ENCODE results near the gene CNOT1. TPM values are rescaled to one million over a fixed set of nuclear protein-coding genes. Genes with fewer than 3 reads are reported as not detected.
A peak's percentile ranks its signal among the peaks of the same experiment; 100 is the strongest.

The CNOT1 gene
- 100 to 1,000 TPM in 5 of 6 donors, 10 to 100 TPM in 1; 78.9 to 158 (median 151) TPM for total RNA-seq

DNA sequence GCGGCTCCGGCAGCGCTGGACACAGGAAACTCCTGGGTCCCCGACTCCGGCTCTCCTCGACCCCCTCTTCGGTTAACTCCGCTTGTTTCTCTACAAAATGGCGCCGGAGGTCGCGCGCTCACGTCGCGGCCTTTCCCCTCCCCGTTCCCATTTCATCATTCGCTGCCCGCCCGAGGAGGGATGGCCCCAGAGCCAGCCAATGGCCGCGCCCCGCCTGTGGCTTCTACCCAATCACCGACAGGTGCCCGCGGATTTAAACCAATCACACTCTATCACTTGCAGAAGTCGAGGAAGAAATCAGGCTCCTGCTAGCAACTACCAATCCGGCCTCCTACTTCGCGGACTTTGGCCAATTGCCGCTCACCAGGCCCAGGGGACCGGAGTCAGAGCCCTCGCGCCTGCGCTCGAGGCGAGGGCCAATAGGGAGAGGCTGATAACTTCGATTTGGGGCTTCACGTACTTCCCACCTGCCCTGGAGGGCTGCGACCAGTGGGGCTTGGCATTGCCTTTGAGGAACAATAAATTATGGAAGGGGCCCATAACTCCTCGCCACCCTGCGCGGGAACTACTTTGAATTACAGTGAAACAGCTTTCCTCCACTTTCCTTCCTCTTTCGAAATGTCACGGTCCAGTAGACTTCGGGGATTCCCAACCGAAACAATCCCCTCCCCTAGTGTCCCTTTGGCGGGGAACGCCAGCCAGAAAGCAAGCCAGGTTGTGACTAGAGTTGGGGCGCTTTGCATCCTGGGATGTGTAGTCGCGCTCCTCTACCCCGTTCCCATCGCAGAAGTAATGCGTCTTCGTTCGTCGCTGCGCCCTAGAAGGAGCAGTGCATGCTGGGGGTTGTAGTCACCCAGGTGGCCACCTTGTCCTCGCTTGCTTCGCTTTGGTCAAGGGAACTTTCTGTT is at the start of gene CNOT1:
TSS of gene CNOT1 (minus strand) at position 94 of the 908 bp plus-strand sequence. CDS start 30,489 bp downstream, outside the sequence.
- ATAC-seq (ENCODE audit: low FRiP score in 2 of 2) (peak; percentile 96 to 99), DNase-seq (peak; percentile 98)
- 0% methylated on average over 44 to 59 of the region's 61 CpGs for WGBS, 2 donors
- Histone ChIP-seq H3K27ac (peak within 1 kb of the TSS; percentile 95 to 100 (median 98)), H3K4me3 (peak within 1 kb of the TSS; percentile 81 to 91 (median 88)), H3K4me1 (peaks cover 20 to 32% (median 25%) of the 10 kb centered on the region in 4 donors), H3K9me3 (no peaks in the 10 kb centered on the region), H3K36me3 (peaks cover 0 to 4% (median 0%) of the 10 kb centered on the region in 4 donors), H3K27me3 (no peaks in the 10 kb centered on the region)
- TF ChIP-seq EP300 (IDR thresholded peaks at IDR 0.05): peak in 1 of 4 donors; percentile 39
- peak; percentile 82 to 88 for TF ChIP-seq POLR2AphosphoS5 (IDR thresholded peaks at IDR 0.05)
- peak in 3 of 4 donors; percentile 39 to 84 (median 82) for TF ChIP-seq POLR2A (IDR thresholded peaks at IDR 0.05)
- TF ChIP-seq, protein P1, sequence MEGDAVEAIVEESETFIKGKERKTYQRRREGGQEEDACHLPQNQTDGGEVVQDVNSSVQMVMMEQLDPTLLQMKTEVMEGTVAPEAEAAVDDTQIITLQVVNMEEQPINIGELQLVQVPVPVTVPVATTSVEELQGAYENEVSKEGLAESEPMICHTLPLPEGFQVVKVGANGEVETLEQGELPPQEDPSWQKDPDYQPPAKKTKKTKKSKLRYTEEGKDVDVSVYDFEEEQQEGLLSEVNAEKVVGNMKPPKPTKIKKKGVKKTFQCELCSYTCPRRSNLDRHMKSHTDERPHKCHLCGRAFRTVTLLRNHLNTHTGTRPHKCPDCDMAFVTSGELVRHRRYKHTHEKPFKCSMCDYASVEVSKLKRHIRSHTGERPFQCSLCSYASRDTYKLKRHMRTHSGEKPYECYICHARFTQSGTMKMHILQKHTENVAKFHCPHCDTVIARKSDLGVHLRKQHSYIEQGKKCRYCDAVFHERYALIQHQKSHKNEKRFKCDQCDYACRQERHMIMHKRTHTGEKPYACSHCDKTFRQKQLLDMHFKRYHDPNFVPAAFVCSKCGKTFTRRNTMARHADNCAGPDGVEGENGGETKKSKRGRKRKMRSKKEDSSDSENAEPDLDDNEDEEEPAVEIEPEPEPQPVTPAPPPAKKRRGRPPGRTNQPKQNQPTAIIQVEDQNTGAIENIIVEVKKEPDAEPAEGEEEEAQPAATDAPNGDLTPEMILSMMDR (IDR thresholded peaks at IDR 0.05): peak in 1 of 6 experiments; percentile 31

DNA sequence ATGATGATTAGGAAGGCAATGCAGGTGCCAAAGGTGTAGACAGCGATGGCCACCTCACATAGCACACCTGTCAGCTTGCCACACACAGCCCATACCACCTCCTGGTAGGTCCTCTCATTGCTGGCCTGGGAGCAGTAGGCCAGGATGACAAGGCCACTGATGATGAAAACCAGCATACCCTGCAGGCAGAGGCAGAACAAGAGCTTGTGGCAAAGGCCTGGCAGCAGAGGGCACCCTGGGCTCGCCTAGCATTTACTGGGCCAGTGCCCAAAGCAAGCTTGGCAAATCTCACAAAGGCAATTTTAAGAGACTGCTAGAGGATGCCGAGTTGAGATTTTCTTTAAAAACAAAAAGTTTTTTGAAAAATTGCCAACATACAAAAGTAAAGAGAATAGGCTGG is 49.1 kb upstream of the CNOT1 start:
- H3K9me3 ChIP-seq: no peaks in the 10 kb centered on the region
- TF ChIP-seq, protein P1 (IDR thresholded peaks at IDR 0.05): no peak
- no peak for TF ChIP-seq POLR2A (IDR thresholded peaks at IDR 0.05)
- no peak overlapping the region for H3K4me3 ChIP-seq
- peaks cover 0 to 48% (median 19%) of the 10 kb centered on the region in 4 donors for H3K36me3 ChIP-seq
- no peak for ATAC-seq (ENCODE audit: low FRiP score in 2 of 2)
- WGBS, 2 donors: 77 to 89% methylated on average over 3 of the region's 3 CpGs
- DNase-seq: no peak
- peaks cover 5 to 10% (median 8%) of the 10 kb centered on the region in 4 donors for H3K4me1 ChIP-seq
- H3K27me3 ChIP-seq: no peaks in the 10 kb centered on the region
- H3K27ac ChIP-seq: no peak overlapping the region

- Histone ChIP-seq H3K4me3 (no peak overlapping the region), H3K9me3 (no peaks in the 10 kb centered on the region), H3K27ac (no peak overlapping the region), H3K27me3 (no peaks in the 10 kb centered on the region), H3K4me1 (peaks cover under 1 to 5% (median 4%) of the 10 kb centered on the region in 4 donors), H3K36me3 (peaks cover 0 to 48% (median 19%) of the 10 kb centered on the region in 4 donors)
- WGBS, 2 donors: 93 to 94% methylated on average over 4 of the region's 4 CpGs
- DNase-seq (no peak), ATAC-seq (ENCODE audit: low FRiP score in 2 of 2) (no peak)
- TF ChIP-seq POLR2A (IDR thresholded peaks at IDR 0.05) (no peak), POLR2AphosphoS5 (IDR thresholded peaks at IDR 0.05) (no peak), EP300 (IDR thresholded peaks at IDR 0.05) (no peak)
- TF ChIP-seq, protein P1 (IDR thresholded peaks at IDR 0.05): no peak
Observed at GRCh38 chr16:58678269-58678668, 48.6 kb upstream of the CNOT1 start.

DNA sequence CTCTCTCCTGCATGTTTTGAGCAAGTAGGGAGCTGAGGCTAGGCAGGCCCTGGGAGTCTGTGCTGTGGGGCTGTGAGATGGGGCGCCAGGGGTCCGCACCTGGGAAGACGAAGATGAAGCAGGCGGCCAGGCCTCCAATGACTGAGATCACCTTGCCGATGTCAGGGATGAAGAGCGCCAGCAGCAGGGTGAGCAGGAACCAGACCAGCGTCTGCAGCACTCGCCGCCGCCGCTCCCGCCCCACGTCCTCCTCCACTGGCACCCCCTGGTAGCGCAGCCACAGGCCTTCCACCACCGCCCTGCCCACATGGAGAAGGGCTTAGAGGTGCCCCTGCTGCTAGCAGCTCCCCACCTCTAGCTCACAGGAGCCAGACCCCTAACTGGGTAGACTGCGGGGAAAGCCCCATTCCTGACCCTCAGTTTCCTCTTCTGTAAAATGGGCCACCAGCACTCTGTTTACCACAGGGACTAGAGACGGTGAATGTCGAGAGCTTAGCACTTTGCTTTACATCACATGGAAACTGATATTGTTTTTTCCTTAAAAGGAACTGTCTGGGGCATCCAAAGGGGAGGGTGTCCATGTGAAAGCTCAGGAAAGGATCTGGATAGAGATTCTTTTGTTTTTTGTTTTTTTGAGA is 41.4 kb upstream of the CNOT1 start:
- no peaks in the 10 kb centered on the region for H3K27me3 ChIP-seq
- H3K36me3 ChIP-seq: peaks cover 5 to 46% (median 25%) of the 10 kb centered on the region in 4 donors
- no peaks in the 10 kb centered on the region for H3K9me3 ChIP-seq
- H3K4me3 ChIP-seq: no peak overlapping the region
- DNase-seq (peak in 1 of 2 donors; percentile 75), ATAC-seq (ENCODE audit: low FRiP score in 2 of 2) (no peak)
- 90 to 92% methylated on average over 16 to 18 of the region's 18 CpGs for WGBS, 2 donors
- TF ChIP-seq POLR2AphosphoS5 (IDR thresholded peaks at IDR 0.05) (no peak), EP300 (IDR thresholded peaks at IDR 0.05) (no peak), POLR2A (IDR thresholded peaks at IDR 0.05) (no peak)
- TF ChIP-seq, protein P1 (IDR thresholded peaks at IDR 0.05): no peak
- no peak overlapping the region for H3K27ac ChIP-seq
- no peaks in the 10 kb centered on the region for H3K4me1 ChIP-seq

Data from upper lobe of left lung (tissue), 6 donors.